K562 (cell line): Measurements from ENCODE around the gene PRRC2A. TPM values are rescaled to one million over a fixed set of nuclear protein-coding genes. Genes with fewer than 3 reads are reported as not detected.
A peak's percentile ranks its signal among the peaks of the same experiment; 100 is the strongest.

Source experiments
- BRCA1 ChIP-seq, 2 experiments: fragments of 450-650 bp in 1 of 2; sonication (generic) in 1 of 2; formaldehyde crosslinking in 1 of 2; IDR thresholded peaks; 2 replicates each; pipeline versions ENCODE4 v1.5.0 to v1.6.1; 2017 to 2020; ENCODE audit warnings: mild to moderate bottlenecking in 1 of 2, missing genetic modification reagents in 1 of 2
- COPS2 ChIP-seq: fragments of 450-650 bp; conservative IDR thresholded peaks from 2 replicates; pipeline ENCODE4 v1.6.1; 2016; ENCODE audit warnings: mild to moderate bottlenecking, moderate library complexity
- E2F4 ChIP-seq: sonication (generic); formaldehyde crosslinking; IDR thresholded peaks from 2 replicates; pipeline ENCODE4 v1.8.0; 2022; ENCODE audit warnings: mild to moderate bottlenecking, low read depth, missing genetic modification reagents
- ELF2 ChIP-seq: fragments of 250-450 bp; sonication (Bioruptor Pico); IDR thresholded peaks from 2 replicates; pipeline ENCODE4 v1.5.0; 2021; ENCODE audit warnings: mild to moderate bottlenecking
- ESRRA ChIP-seq: fragments of 450-650 bp; IDR thresholded peaks from 2 replicates; pipeline ENCODE4 v1.6.1; 2014; ENCODE audit warnings: low read depth, mild to moderate bottlenecking, moderate library complexity, borderline replicate concordance
- GTF2F1 ChIP-seq: IDR thresholded peaks from 2 replicates; pipeline ENCODE4 v1.6.1; 2011; ENCODE audit warnings: low read depth, low read length, improper control_type of control experiment
- HNRNPUL1 ChIP-seq: fragments of 200-400 bp; formaldehyde crosslinking; IDR thresholded peaks from 2 replicates; pipeline ENCODE4 v1.6.1; 2017; ENCODE audit warnings: low read length
- KLF10 ChIP-seq: fragments of 250-450 bp; sonication (Bioruptor Pico); IDR thresholded peaks from 2 replicates; pipeline ENCODE4 v1.6.1; 2021; ENCODE audit warnings: matching md5 sums
- MAFK ChIP-seq: IDR thresholded peaks from 2 replicates; pipeline ENCODE4 v1.6.1; 2011; ENCODE audit warnings: low read length, improper control_type of control experiment
- POLR2AphosphoS2 ChIP-seq: IDR thresholded peaks from 2 replicates; pipeline ENCODE4 v1.6.1; 2012; ENCODE audit warnings: low read length, improper control_type of control experiment
- RBM34 ChIP-seq: fragments of 200-400 bp; formaldehyde crosslinking; IDR thresholded peaks from 2 replicates; pipeline ENCODE4 v1.6.1; 2018; ENCODE audit warnings: low read length, borderline replicate concordance; ENCODE audit not compliant: insufficient read depth
- RERE ChIP-seq: sonication (generic); formaldehyde crosslinking; IDR thresholded peaks from 2 replicates; pipeline ENCODE4 v1.8.0; 2023; ENCODE audit warnings: missing genetic modification reagents, mild to moderate bottlenecking, borderline replicate concordance
- SRSF1 ChIP-seq: fragments of 200-400 bp; formaldehyde crosslinking; IDR thresholded peaks from 2 replicates; pipeline ENCODE4 v1.6.1; 2017; ENCODE audit warnings: mild to moderate bottlenecking, low read depth, low read length, moderate library complexity
- TSHZ1 ChIP-seq: fragments of 250-450 bp; sonication (Bioruptor Pico); IDR thresholded peaks from 2 replicates; pipeline ENCODE4 v1.4.0; 2020; ENCODE audit warnings: mild to moderate bottlenecking, moderate library complexity
- VEZF1 ChIP-seq: fragments of 200-800 bp; sonication (Bioruptor generic); IDR thresholded peaks from 2 replicates; pipeline ENCODE4 v1.6.1; 2017; ENCODE audit warnings: missing genetic modification characterization, missing compliant biosample characterization
- polyA plus RNA-seq, 8 experiments: library from polyadenylated mRNA; depleted of rRNA in 4 of 8; stranded (reverse) in 5 of 8; unstranded in 3 of 8; fragments of >200 nt; fragmentation: Nextera tagmentation in 2 of 8; fragmentation: Illumina TruSeq in 1 of 8; extraction: Ambion mirVana in 2 of 8; extraction: Trizol in 1 of 8; gene quantifications; 2 replicates each; pipeline versions ENCODE4 v1.2.1 to v1.2.3, GENCODE V29; 2011 to 2014; ENCODE audit warnings: inconsistent platforms in 1 of 8, missing spikeins in 1 of 8
- total RNA-seq, 7 experiments: library from RNA; depleted of rRNA in 6 of 7; stranded (reverse); fragments of >200 nt in 6 of 7; fragmentation: Illumina TruSeq in 2 of 7; extraction: Trizol in 2 of 7; gene quantifications; 2 replicates each; pipeline versions ENCODE4 v1.2.1 to v1.2.3, GENCODE V29; 2011 to 2021; ENCODE audit warnings: low replicate concordance in 1 of 7

Gene PRRC2A
- total and polyA plus RNA-seq, 9 of the 15 experiments (the other 6 are each of a cell fraction or from before 2014, with no cell fraction given), result 1.0 to 332 (median 63.0) TPM

- TF ChIP-seq POLR2AphosphoS2, result peak; percentile 76; the same call in 1 of the 2 replicates
- TF ChIP-seq BRCA1 (IDR thresholded peaks at IDR 0.05), result no peak
- no peak for TF ChIP-seq BRCA1 (CRISPR knock-in tag; IDR thresholded peaks at IDR 0.05)
- no peak for TF ChIP-seq RERE
- TF ChIP-seq HNRNPUL1, result no peak
- no peak for TF ChIP-seq TSHZ1 (CRISPR knock-in tag)
- no peak for TF ChIP-seq VEZF1
- TF ChIP-seq RBM34, result no peak
- no peak for TF ChIP-seq COPS2
- no peak; the same call in 1 of the 2 replicates for TF ChIP-seq GTF2F1
- no peak for TF ChIP-seq ELF2
- peak; percentile 86 for TF ChIP-seq E2F4 (CRISPR knock-in tag)
- TF ChIP-seq KLF10 (CRISPR knock-in tag), result no peak
- TF ChIP-seq ESRRA, result peak; percentile 39; the same call in 1 of the 2 replicates
- no peak for TF ChIP-seq SRSF1
- peak; percentile 27 for TF ChIP-seq MAFK
Measured at GRCh38 chr6:31619805-31620585, 520 bp upstream of the PRRC2A start (continued).
